Smooth muscle cell (in vitro differentiated cells): Measurements from ENCODE around the gene SUPT7L. TPM values are rescaled to one million over a fixed set of nuclear protein-coding genes. Genes with fewer than 3 reads are reported as not detected.

ENCODE experiments used
- DNase-seq: peaks from one replicate; lab custom pipeline; 2025; ENCODE audit not compliant: unreplicated experiment; lab: John Stamatoyannopoulos, UW
- H2AFZ ChIP-seq: fragments of 200-600 bp; sonication (generic); 2 replicates; pipeline ENCODE4 v1.6.0; 2016; ENCODE audit warnings: antibody characterized with exemption, low read depth, mild to moderate bottlenecking
- H3F3A ChIP-seq: fragments of 200-600 bp; sonication (generic); 2 replicates; pipeline ENCODE4 v1.6.0; 2017; ENCODE audit warnings: antibody characterized with exemption, low read depth
- H3K27ac ChIP-seq: fragments of 200-600 bp; sonication (generic); 2 replicates; pipeline ENCODE4 v1.5.1; 2016; ENCODE audit warnings: low read depth, mild to moderate bottlenecking
- H3K27me3 ChIP-seq: fragments of 200-600 bp; sonication (generic); 2 replicates; pipeline ENCODE4 v1.6.1; 2016; ENCODE audit warnings: low read depth, mild to moderate bottlenecking
- H3K36me3 ChIP-seq: fragments of 200-600 bp; sonication (generic); 2 replicates; pipeline ENCODE4 v1.5.1; 2016; ENCODE audit warnings: low read depth
- H3K4me1 ChIP-seq: fragments of 200-600 bp; sonication (generic); 2 replicates; pipeline ENCODE4 v1.5.1; 2016; ENCODE audit warnings: low read depth
- H3K4me2 ChIP-seq: fragments of 200-600 bp; sonication (generic); 2 replicates; pipeline ENCODE4 v1.6.0; 2016; ENCODE audit warnings: mild to moderate bottlenecking
- H3K4me3 ChIP-seq: fragments of 200-600 bp; sonication (generic); 2 replicates; pipeline ENCODE4 v1.5.1; 2016; ENCODE audit warnings: mild to moderate bottlenecking
- H3K79me2 ChIP-seq: fragments of 200-600 bp; sonication (generic); 2 replicates; pipeline ENCODE4 v1.6.0; 2016; ENCODE audit warnings: low read depth, mild to moderate bottlenecking
- H3K9ac ChIP-seq: fragments of 200-600 bp; sonication (generic); 2 replicates; pipeline ENCODE4 v1.6.0; 2016; ENCODE audit warnings: low read depth
- H3K9me3 ChIP-seq: fragments of 200-600 bp; sonication (generic); replicated peaks from 2 replicates; pipeline ENCODE4 v1.5.1; 2016; ENCODE audit warnings: low read depth
- H4K20me1 ChIP-seq: fragments of 200-600 bp; sonication (generic); 2 replicates; pipeline ENCODE4 v1.6.0; 2016; ENCODE audit warnings: low read depth
- WGBS: methylation state at CpG from one replicate; pipeline ENCODE4 v1.1.7; 2016; ENCODE audit warnings: low lambda C conversion rate; 5-methylcytosine and 5-hydroxymethylcytosine counted together
- polyA plus RNA-seq: library from polyadenylated mRNA; unstranded; fragments of >200 nt; fragmentation: Nextera tagmentation; extraction: Ambion mirVana; gene quantifications from 2 replicates; pipeline ENCODE4 v1.2.1, GENCODE V29; 2016
- total RNA-seq: library from RNA; depleted of rRNA; stranded (reverse); fragments of >200 nt; gene quantifications from 2 replicates; pipeline ENCODE4 v1.2.3, GENCODE V29; 2014
- TF ChIP-seq, protein P1 (sequence below): fragments of 200-600 bp; sonication (generic); IDR thresholded peaks from 2 replicates; pipeline ENCODE4 v1.5.1; 2017; ENCODE audit warnings: borderline replicate concordance, mild to moderate bottlenecking, antibody characterized with exemption; ENCODE audit not compliant: insufficient read depth, poor library complexity, severe bottlenecking

The SUPT7L gene
- total and polyA plus RNA-seq, 2 experiments from 2014 or later: 18.9 to 27.6 TPM

- Histone ChIP-seq H3F3A (no peaks in the 10 kb centered on the region), H3K27me3 (no peaks in the 10 kb centered on the region), H3K79me2 (no peaks in the 10 kb centered on the region), H4K20me1 (no peaks in the 10 kb centered on the region), H3K27ac (no peak overlapping the region), H3K9ac (no peak overlapping the region), H3K9me3 (no peaks in the 10 kb centered on the region), H2AFZ (no peak overlapping the region), H3K4me2 (no peak overlapping the region), H3K36me3 (peaks cover 24% of the 10 kb centered on the region), H3K4me1 (no peaks in the 10 kb centered on the region), H3K4me3 (no peak overlapping the region)
- no peak for DNase-seq
- TF ChIP-seq, protein P1, sequence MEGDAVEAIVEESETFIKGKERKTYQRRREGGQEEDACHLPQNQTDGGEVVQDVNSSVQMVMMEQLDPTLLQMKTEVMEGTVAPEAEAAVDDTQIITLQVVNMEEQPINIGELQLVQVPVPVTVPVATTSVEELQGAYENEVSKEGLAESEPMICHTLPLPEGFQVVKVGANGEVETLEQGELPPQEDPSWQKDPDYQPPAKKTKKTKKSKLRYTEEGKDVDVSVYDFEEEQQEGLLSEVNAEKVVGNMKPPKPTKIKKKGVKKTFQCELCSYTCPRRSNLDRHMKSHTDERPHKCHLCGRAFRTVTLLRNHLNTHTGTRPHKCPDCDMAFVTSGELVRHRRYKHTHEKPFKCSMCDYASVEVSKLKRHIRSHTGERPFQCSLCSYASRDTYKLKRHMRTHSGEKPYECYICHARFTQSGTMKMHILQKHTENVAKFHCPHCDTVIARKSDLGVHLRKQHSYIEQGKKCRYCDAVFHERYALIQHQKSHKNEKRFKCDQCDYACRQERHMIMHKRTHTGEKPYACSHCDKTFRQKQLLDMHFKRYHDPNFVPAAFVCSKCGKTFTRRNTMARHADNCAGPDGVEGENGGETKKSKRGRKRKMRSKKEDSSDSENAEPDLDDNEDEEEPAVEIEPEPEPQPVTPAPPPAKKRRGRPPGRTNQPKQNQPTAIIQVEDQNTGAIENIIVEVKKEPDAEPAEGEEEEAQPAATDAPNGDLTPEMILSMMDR: no peak
- 84% methylated on average over 5 of the region's 5 CpGs for WGBS
These were observed 9.5 kb upstream of the SUPT7L start for GRCh38 chr2:27672723-27673486.

GRCh38 chr2:27671235-27671634, 7.8 kb upstream of the SUPT7L start:
- H3K79me2 ChIP-seq: no peaks in the 10 kb centered on the region
- TF ChIP-seq, protein P1: no peak
- H3F3A ChIP-seq: no peaks in the 10 kb centered on the region
- H3K4me2 ChIP-seq: no peak overlapping the region
- H2AFZ ChIP-seq: no peak overlapping the region
- peaks cover 16% of the 10 kb centered on the region for H3K36me3 ChIP-seq
- no peaks in the 10 kb centered on the region for H3K27me3 ChIP-seq
- no peak overlapping the region for H3K9ac ChIP-seq
- no peak overlapping the region for H3K27ac ChIP-seq
- no peaks in the 10 kb centered on the region for H3K4me1 ChIP-seq
- no peak for DNase-seq
- 97% methylated on average over 4 of the region's 4 CpGs for WGBS
- no peak overlapping the region for H3K4me3 ChIP-seq
- H3K9me3 ChIP-seq: no peaks in the 10 kb centered on the region
- H4K20me1 ChIP-seq: no peaks in the 10 kb centered on the region

DNA sequence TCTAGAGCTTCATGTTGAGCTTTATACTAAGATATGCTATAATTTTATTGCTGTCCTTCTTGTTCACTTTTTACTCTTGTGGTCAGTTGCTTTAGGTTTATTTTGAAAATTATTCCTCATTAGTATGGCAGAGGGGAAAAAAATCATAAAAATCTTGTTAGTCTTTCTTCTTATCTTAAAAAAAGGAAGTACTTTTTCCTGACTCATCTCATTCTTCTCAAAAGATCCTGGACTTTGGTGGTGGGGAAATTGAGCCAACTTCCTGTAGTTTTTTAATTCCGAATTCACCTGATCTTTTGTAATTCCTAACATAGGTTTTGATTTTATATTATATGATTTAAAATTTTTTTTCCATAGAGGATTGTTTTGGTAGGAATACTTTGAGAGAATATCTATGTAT, 4.0 kb upstream of the SUPT7L start:
- no peak overlapping the region for H3K4me2 ChIP-seq
- peaks cover 27% of the 10 kb centered on the region for H3K79me2 ChIP-seq
- H3K36me3 ChIP-seq: peaks cover 12% of the 10 kb centered on the region
- DNase-seq: no peak
- H3K27ac ChIP-seq: no peak overlapping the region
- 97% methylated on average over 1 of the region's 1 CpG for WGBS
- no peaks in the 10 kb centered on the region for H3F3A ChIP-seq
- TF ChIP-seq, protein P1: no peak
- no peaks in the 10 kb centered on the region for H3K27me3 ChIP-seq
- no peaks in the 10 kb centered on the region for H3K9me3 ChIP-seq
- H3K9ac ChIP-seq: no peak overlapping the region
- H4K20me1 ChIP-seq: no peaks in the 10 kb centered on the region
- H2AFZ ChIP-seq: no peak overlapping the region
- no peak overlapping the region for H3K4me3 ChIP-seq
- peaks cover 18% of the 10 kb centered on the region for H3K4me1 ChIP-seq
